Endothelial cell of umbilical vein (primary cell): ENCODE data around the gene NAXE. TPM values are rescaled to one million over a fixed set of nuclear protein-coding genes. Genes with fewer than 3 reads are reported as not detected.

ENCODE experiments used
- BruUV-seq: library from RNA; stranded (reverse); fragments of 400-500 nt; replicated peaks from 2 replicates; lab custom pipeline; 2021; lab: Mats Ljungman, UMichigan
- CTCF ChIA-PET: fragments of 300-600, 350-600 bp; sonication (Branson Sonifier 250); formaldehyde crosslinking; loops from one replicate; lab custom pipeline; 2021; ENCODE audit warnings: antibody characterized with exemption, inconsistent platforms; lab: Charles Lee
- POLR2A ChIA-PET: fragments of 300-600, 350-600 bp; sonication (Branson Sonifier 250); formaldehyde crosslinking; loops from one replicate; lab custom pipeline; 2021; ENCODE audit warnings: antibody characterized with exemption, inconsistent platforms; lab: Charles Lee
- DNase-seq: peaks from one replicate; pipeline ENCODE4 v3.0.0-alpha.2; 2011; ENCODE audit warnings: low read depth, low spot score
- FAIRE-seq: peaks from 2 replicates; lab custom pipeline; 2011; peaks lifted over from hg19 to GRCh38; lab: Jason Lieb, UNC
- H2AFZ ChIP-seq: 2 replicates; pipeline ENCODE4 v1.6.0; 2012; ENCODE audit warnings: low read depth, low read length, control low read depth, inconsistent platforms
- H3K27ac ChIP-seq: 2 replicates; pipeline ENCODE4 v1.5.1; 2011; ENCODE audit warnings: low read depth, mild to moderate bottlenecking, control low read depth, low read length, moderate library complexity; ENCODE audit not compliant: insufficient read depth
- H3K27me3 ChIP-seq, 2 experiments: 2 replicates each; pipeline versions ENCODE4 v1.6.0 to v1.6.1; 2011; ENCODE audit warnings: low read length in 2 of 2, mixed read lengths in 1 of 2; ENCODE audit not compliant: control insufficient read depth in 2 of 2, insufficient read depth in 2 of 2
- H3K36me3 ChIP-seq, 2 experiments: 2 replicates in 1 of 2; 3 replicates in 1 of 2; pipeline ENCODE4 v1.5.1; 2011; ENCODE audit warnings: low read length in 2 of 2, mild to moderate bottlenecking in 1 of 2, moderate library complexity in 1 of 2; ENCODE audit not compliant: control insufficient read depth in 2 of 2, insufficient read depth in 2 of 2; ENCODE audit errors: extremely low read depth in 1 of 2
- H3K4me1 ChIP-seq: 3 replicates; pipeline ENCODE4 v1.5.1; 2011; ENCODE audit warnings: mild to moderate bottlenecking, low read length; ENCODE audit not compliant: control insufficient read depth, insufficient read depth; ENCODE audit errors: extremely low read depth
- H3K4me2 ChIP-seq: 2 replicates; pipeline ENCODE4 v1.6.1; 2011; ENCODE audit warnings: low read length, control low read depth, mixed read lengths; ENCODE audit not compliant: insufficient read depth
- H3K4me3 ChIP-seq, 3 experiments: fragments of 200-600 bp in 1 of 3; sonication (generic), shearing (Covaris generic) in 1 of 3; replicated peaks in 1 of 3; 2 replicates each; pipeline ENCODE4 v1.5.1; 2011 to 2016; ENCODE audit warnings: control low read depth in 3 of 3, low read length in 3 of 3, mild to moderate bottlenecking in 2 of 3, inconsistent platforms in 1 of 3, low read depth in 1 of 3, moderate library complexity in 1 of 3; ENCODE audit not compliant: insufficient read depth in 1 of 3
- H3K79me2 ChIP-seq: 2 replicates; pipeline ENCODE4 v1.6.0; 2012; ENCODE audit warnings: low read length, inconsistent platforms; ENCODE audit not compliant: control insufficient read depth, insufficient read depth
- H3K9ac ChIP-seq: replicated peaks from 2 replicates; pipeline ENCODE3; 2011; ENCODE audit warnings: low read length, control low read depth; ENCODE audit not compliant: insufficient read depth; ENCODE audit errors: extremely low read depth
- H3K9me1 ChIP-seq: replicated peaks from 3 replicates; pipeline ENCODE4 v1.6.0; 2011; ENCODE audit warnings: mild to moderate bottlenecking, low read length; ENCODE audit not compliant: control insufficient read depth, insufficient read depth; ENCODE audit errors: extremely low read depth
- H3K9me3 ChIP-seq: replicated peaks from 2 replicates; pipeline ENCODE4 v1.5.1; 2012; ENCODE audit warnings: low read length, inconsistent platforms; ENCODE audit not compliant: control insufficient read depth, insufficient read depth
- H4K20me1 ChIP-seq: replicated peaks from 2 replicates; pipeline ENCODE3; 2011; ENCODE audit warnings: mild to moderate bottlenecking, low read length; ENCODE audit not compliant: control insufficient read depth, insufficient read depth; ENCODE audit errors: extremely low read depth
- CTCF ChIP-seq, 2 donors: IDR thresholded peaks; 1 replicate in 1 of 2; 2 replicates in 1 of 2; pipeline ENCODE4 v1.5.1; 2011; ENCODE audit warnings: low read length in 2 of 2, mild to moderate bottlenecking in 2 of 2, moderate library complexity in 2 of 2, control low read depth in 1 of 2, inconsistent platforms in 1 of 2, low read depth in 1 of 2; ENCODE audit not compliant: insufficient read depth in 1 of 2; ENCODE audit errors: extremely low read depth in 1 of 2
- FOS ChIP-seq: IDR thresholded peaks from 2 replicates; pipeline ENCODE4 v1.6.1; 2011; ENCODE audit warnings: mild to moderate bottlenecking, low read length, moderate library complexity, borderline replicate concordance; ENCODE audit not compliant: insufficient read depth
- JUN ChIP-seq: IDR thresholded peaks from 2 replicates; pipeline ENCODE4 v1.6.1; 2011; ENCODE audit warnings: borderline replicate concordance, low read depth; ENCODE audit not compliant: insufficient read length, insufficient read depth
- MAX ChIP-seq: IDR thresholded peaks from 2 replicates; pipeline ENCODE4 v1.6.1; 2011; ENCODE audit not compliant: insufficient read depth, insufficient read length
- POLR2A ChIP-seq: IDR thresholded peaks from 2 replicates; pipeline ENCODE4 v1.6.1; 2012; ENCODE audit warnings: low read depth, mild to moderate bottlenecking, control low read depth, low read length
- dilution Hi-C: fragments of 300-500 bp; cut with MboI; formaldehyde crosslinking; loops from one replicate; pipeline ENCODE4 v1.15.0; 2019; ENCODE audit warnings: low sequenced_read_pairs; ENCODE audit not compliant: extremely low pct_ligation_motif_present
- intact Hi-C: fragments of 100-400 bp; cut with micrococcal nuclease; formaldehyde crosslinking; loops from one replicate; pipeline ENCODE4 v1.10.0; 2022
- polyA plus RNA-seq, 4 experiments: library from polyadenylated mRNA; depleted of rRNA in 3 of 4; stranded (reverse) in 3 of 4; unstranded in 1 of 4; fragments of >200 nt; gene quantifications; 2 replicates each; pipeline versions ENCODE4 v1.2.1 to v1.2.3, GENCODE V29; 2011 to 2012; ENCODE audit warnings: missing spikeins in 1 of 4
- total RNA-seq: library from RNA; stranded (reverse); gene quantifications from 2 replicates; pipeline ENCODE4 v1.2.3, GENCODE V29; 2021

The NAXE gene
- total and polyA plus RNA-seq, 2 donors (not counting 3 experiments of a cell fraction or from before 2014, with no cell fraction given), result 76.2 to 187 TPM

- TF ChIP-seq FOS, result no peak
- TF ChIP-seq MAX, result no peak
- TF ChIP-seq JUN, result no peak
- TF ChIP-seq CTCF (IDR thresholded peaks at IDR 0.05; ENCODE audit: extremely low read depth in 1 of 2, insufficient read depth in 1 of 2, low read depth in 1 of 2, low read length in 2 of 2), result no peak
- no peak for TF ChIP-seq POLR2A
- FAIRE-seq, result no peak
- H3K9me1 ChIP-seq, result no peaks in the 10 kb centered on the region
- H2AFZ ChIP-seq, result peak overlapping the region; percentile 74
- peak overlapping the region; percentile 76 for H3K4me2 ChIP-seq
- dilution Hi-C loops (no loop called here), intact Hi-C loops (loop anchor here (5.0 kb wide), 1 partner anchor 90 kb away; the partner anchor contains the start of gene MEF2D)
- peak overlapping the region; percentile 52 to 77 (median 75) for H3K4me3 ChIP-seq
- H3K36me3 ChIP-seq, result peaks cover 0 to 28% of the 10 kb centered on the region in 2 experiments
- BruUV-seq, result no TSS peak
- H3K9me3 ChIP-seq, result no peaks in the 10 kb centered on the region
- peaks cover 5% of the 10 kb centered on the region for H3K79me2 ChIP-seq
- no peaks in the 10 kb centered on the region for H4K20me1 ChIP-seq
- POLR2A ChIA-PET, result interaction anchor here (0.5 to 1.8 kb wide), 2 partner anchors 9 to 13 kb away, joined by 6 to 9 read pairs; partner anchors contain the start of gene GPATCH4
- H3K4me1 ChIP-seq, result peaks cover 17% of the 10 kb centered on the region
- no peaks in the 10 kb centered on the region for H3K27me3 ChIP-seq
- peak overlapping the region; percentile 32 for H3K27ac ChIP-seq
- CTCF ChIA-PET, result interaction anchor here (1.0 to 4.9 kb wide), 9 partner anchors 9 to 207 kb away, joined by 3 to 32 read pairs (median 5); partner anchors contain the start of gene GPATCH4
- DNase-seq, result peak; percentile 7
- peak overlapping the region; percentile 67 for H3K9ac ChIP-seq
Measured at GRCh38 chr1:156592158-156592909, 758 bp downstream of the NAXE start.
